Right ventricle myocardium inferior (tissue), 1 donor: Measurements from ENCODE around the gene ACTR10. TPM values are rescaled to one million over a fixed set of nuclear protein-coding genes. Genes with fewer than 3 reads are reported as not detected.
"Not testable (repeated sequence)": the region's sequence is repeated elsewhere in the genome, so short reads cannot be mapped to it uniquely, and the experiment has no call there.

Source experiments
- ATAC-seq: fragments of 200-7000 bp; cut with Tn5 transposase; one replicate; pipeline ENCODE4 v1.9.1; 2020; ENCODE audit warnings: mild to moderate bottlenecking, moderate library complexity
- DNase-seq: peaks from one replicate; pipeline ENCODE4 v3.0.0; 2021; ENCODE audit errors: missing footprints
- intact Hi-C: fragments of 100-400 bp; cut with DNase I; formaldehyde crosslinking; loops from one replicate; pipeline ENCODE4 v1.11.0; 2022
- total RNA-seq: library from RNA; stranded (reverse); fragmentation: NEBNext Ultra II Directional; extraction: Animal tissue kit (Norgen Biotek cat#: 25700); gene quantifications from one replicate; pipeline ENCODE4 v1.2.1, GENCODE V29; 2021
- donor health status: DM: no; HTN: yes; CAD: no; lungs with severe emphysema.

The ACTR10 gene
- total RNA-seq, 1 donor from 2014 or later, result 75.5 TPM

DNA sequence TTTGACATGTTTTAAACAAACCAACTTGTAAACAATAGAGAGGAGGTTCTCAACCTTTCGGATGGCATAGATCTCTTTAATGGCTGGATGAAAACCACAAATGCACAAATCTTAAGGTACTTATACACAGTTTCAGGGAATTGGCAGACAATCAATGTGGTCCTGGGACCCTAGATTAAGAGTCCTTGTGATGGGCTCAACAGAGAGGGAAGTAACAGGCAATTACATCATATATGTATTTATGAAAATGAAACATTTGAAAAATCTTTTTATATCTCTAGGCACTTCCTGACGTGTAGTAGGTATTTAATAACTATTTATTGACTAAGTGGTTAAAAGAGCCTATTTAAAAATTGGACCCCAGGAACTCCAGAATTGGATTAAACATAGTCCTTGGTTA is 897 bp downstream of the ACTR10 start:
- no peak for ATAC-seq
- intact Hi-C loops, result loop anchor here (2.0 kb wide), 1 partner anchor 98 kb away; the partner anchor contains the start of gene ARID4A

DNA sequence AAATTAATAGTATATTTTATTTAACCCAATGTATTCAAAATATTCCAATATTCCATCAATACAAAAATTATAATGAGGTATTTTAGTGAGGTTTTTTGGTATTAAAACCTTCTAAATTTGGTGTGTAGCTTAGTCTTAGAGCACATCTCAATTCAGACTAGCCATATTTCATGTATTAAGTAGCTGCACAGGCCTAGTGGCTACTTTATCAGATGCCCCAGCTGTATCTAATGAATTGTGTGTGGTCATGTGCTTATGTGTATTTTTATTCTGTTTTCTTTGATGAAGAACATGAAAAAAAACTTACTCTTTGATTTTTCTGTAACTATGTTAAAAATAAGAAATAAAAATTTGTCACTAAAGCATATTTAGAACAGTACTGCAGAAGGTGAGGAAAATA is 13.2 kb downstream of the ACTR10 start:
- DNase-seq (no peak), ATAC-seq (no peak)
- intact Hi-C loops, result no loop called here

More for the DNA sequence above, 897 bp downstream of the ACTR10 start:
- DNase-seq, result no peak

GRCh38 chr14:58215191-58215914 is 15.4 kb downstream of the ACTR10 start:
- intact Hi-C loops, result no loop called here
- ATAC-seq (no peak), DNase-seq (no peak)

DNA sequence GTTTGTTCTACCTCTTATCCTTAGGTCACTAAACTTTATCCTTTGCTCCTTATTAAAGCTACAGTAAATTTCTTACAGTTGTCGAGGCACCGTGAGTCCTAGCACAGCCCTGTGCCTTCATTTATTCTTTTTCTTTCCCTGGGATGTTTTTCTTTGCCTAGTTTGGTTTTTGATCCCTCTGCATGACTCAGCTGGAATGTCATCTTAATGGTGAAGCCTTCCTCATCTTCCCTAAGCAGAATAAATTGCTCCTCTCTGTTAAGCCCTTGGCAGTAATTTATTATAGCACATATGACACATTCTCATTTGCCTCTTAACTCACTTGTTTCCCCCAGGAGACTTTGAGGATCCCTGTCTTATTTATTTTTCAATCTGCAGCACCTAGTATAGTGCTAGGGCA is 16.6 kb downstream of the ACTR10 start:
- DNase-seq (no peak), ATAC-seq (no peak)
- intact Hi-C loops, result no loop called here

GRCh38 chr14:58227096-58227819 is 27.3 kb downstream of the ACTR10 start:
- DNase-seq (no peak), ATAC-seq (no peak)

GRCh38 chr14:58238252-58239243 is 38.6 kb downstream of the ACTR10 start:
- ATAC-seq (peak; percentile 61), DNase-seq (no peak)
- intact Hi-C loops, result no loop called here

More at GRCh38 chr14:58227096-58227819, 27.3 kb downstream of the ACTR10 start:
- intact Hi-C loops, result no loop called here

DNA sequence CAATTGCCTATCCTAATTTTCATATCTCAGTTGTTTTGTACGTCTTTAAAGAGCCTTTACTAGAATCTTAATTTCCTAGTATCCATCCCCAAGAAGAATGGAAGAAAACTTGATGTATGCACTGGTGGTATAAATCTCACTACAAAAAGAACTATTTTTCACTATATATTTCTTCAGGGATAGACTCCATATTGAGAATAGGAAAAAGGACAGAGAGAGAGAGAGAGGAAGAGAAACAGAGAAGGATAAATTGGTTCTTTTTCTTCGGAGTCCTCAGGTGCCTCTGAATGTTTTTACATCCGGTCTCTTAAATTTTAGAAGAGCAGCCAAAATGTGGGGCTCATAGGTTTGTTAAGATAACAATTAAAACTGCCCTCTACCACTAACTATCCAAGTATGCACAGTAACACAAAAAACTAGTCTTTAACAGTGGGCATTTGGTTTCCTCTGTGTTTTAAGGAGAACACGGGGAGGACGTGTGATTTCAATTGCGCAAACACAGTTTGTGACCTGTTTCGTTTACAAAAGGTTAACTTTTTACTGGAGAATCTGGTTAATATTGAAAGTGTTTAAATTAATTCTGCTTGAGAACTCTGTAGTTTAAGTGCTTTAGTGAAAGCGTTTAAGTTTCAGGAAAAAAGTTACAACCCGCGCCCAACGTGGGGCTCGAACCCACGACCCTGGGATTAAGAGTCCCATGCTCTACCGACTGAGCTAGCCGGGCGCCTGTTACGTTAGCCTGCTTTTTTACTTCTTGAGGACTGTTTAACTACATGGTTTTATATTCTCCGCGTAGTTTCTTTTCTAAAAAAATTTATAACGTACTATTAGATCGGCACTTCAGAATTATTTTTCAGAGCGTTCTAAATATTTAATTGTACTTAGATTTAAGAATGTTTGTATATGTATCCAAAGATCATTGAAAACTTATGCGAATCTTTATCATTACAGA is 39.6 kb downstream of the ACTR10 start:
- intact Hi-C loops, result loop anchor here (5.0 to 10.0 kb wide), 2 partner anchors 115 to 188 kb away; partner anchors contain the start of genes KIAA0586 and TIMM9
- ATAC-seq (peak; percentile 47), DNase-seq (peak; percentile 81)

DNA sequence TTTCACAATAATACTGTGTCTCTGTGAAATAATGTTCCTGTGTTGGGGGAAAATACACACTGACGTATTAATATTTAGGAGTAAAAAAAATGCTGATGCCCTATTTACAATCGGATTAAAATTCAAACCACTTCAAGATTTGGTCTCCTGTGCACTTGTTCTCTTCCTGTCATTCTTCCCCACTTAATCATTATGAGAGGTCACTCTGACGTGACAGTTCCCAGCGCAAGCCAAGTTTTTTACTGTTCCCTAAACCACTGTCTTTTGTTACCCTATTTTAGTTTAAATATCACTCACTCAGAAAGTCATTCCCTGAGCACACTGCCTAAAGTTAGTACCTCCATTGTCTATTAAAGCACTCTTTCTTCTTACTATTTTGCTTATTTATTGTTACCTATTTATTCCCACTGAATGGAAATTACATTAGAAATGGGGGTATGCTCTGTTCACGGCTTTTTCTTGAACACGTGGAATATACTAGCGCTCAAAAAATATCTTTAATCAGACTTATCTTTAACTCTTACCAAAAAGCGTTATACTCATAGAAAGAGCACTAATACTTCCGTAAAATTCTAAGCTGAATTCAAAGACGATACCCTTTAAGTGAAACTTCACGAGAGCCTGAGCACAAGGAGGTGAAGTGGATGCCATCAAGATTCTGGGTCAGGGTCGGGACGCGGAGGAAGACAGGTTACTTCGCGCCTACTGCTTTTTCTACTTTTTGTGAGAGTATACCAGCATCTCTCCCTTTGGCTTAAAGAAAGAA is 44.0 kb downstream of the ACTR10 start:
- ATAC-seq, result peak; percentile 29
- DNase-seq, result no peak
- intact Hi-C loops, result loop anchor here (2.0 to 10.0 kb wide), 3 partner anchors 55 to 183 kb away; partner anchors contain the start of genes ARID4A, KIAA0586 and TIMM9

DNA sequence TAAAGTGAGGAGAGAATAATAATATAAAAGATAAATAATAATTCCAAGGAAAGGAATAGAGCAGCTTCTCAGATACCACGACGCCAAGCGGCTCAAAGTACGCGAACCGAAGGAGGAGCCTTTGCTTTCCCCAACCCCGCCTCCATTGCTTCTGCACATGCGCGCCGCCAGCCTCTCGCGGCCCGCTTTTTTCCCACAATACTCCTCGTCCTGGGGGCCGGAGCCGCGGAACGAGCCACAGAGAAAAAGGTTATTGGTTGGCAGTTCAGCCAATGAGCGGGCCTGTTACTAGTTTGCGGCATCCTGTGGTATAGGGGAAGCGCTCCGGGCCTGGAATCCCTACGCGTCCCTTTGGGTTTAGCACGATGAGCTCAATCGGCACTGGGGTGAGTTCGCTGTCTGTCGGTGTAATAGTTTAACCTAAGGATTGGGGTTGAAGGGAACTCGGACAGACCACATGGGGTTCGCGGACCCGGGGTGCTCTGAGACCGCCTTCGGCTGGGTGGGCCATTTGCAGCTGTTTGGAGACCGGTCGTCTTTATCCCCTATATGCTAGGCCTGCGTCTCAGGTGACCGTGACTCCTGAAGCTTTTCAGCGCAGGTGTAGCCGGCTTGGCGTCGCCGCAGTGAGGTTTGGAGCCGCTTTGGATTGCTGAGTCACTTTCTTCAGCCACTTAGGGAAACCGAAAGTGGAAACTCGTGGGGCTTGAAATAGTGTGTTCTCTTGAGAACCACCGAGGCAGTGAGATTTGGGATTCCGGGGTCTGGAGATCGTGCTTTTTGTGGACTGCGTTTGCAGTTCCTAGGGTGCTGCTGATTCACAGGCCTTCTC is 44.8 kb downstream of the ACTR10 start, which contains the start of gene PSMA3:
TSS of gene PSMA3 (plus strand) at position 288 of the 832 bp plus-strand sequence. CDS start at position 366, 78 bp downstream.
- ATAC-seq (peak; percentile 95), DNase-seq (peak; percentile 99)
- intact Hi-C loops, result loop anchor here (2.0 to 10.0 kb wide), 3 partner anchors 54 to 183 kb away; partner anchors contain the start of genes ARID4A, KIAA0586 and TIMM9

DNA sequence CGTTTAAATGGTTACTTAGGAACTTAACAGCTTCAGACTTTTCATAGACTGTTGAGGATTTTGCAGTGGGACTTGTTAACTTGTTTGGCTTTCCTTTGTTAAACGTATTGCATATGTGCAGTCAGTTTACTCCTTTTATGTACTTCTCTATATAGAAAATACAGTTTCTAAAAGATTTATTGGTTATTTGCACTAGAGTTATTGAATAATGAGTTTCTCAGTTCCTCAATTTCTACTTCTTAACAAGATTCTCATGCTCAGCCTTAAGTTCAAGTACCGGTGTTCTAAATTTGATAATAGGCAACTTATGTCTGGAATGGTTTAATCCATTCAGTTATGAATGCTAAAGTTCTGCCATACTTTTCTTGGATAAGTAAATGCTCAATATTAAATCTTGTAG is 45.6 kb downstream of the ACTR10 start:
- intact Hi-C loops, result loop anchor here (2.0 to 10.0 kb wide), 2 partner anchors 53 to 109 kb away; partner anchors contain the start of gene ARID4A
- ATAC-seq, result no peak

DNA sequence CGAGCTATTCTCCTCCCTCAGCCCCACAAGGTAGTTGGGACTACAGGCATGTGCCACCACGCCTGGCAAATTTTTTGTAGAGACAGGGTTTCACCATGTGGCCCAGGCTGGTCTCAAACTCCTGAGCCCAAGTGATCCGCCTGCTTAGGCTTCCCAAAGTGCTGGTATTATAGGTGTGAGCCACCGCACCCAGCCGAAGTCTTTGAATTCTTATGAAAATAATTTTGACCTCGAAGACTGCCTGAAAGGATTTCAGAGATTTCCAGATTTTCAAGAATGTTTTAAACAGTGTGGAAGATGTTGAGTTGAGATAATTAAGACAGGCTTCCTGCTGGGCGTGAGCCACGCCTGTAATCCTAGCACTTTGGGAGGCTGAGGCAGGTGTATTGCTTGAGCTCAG is 49.7 kb downstream of the ACTR10 start:
- intact Hi-C loops, result loop anchor here (10.0 kb wide), 1 partner anchor 105 kb away; no protein-coding TSS in a partner anchor
- no peak for DNase-seq
- ATAC-seq, result no peak

More for the DNA sequence above, 45.6 kb downstream of the ACTR10 start:
- no peak for DNase-seq

GRCh38 chr14:58258156-58258555 is 58.2 kb downstream of the ACTR10 start:
- intact Hi-C loops, result no loop called here
- DNase-seq, result no peak
- ATAC-seq, result no peak

DNA sequence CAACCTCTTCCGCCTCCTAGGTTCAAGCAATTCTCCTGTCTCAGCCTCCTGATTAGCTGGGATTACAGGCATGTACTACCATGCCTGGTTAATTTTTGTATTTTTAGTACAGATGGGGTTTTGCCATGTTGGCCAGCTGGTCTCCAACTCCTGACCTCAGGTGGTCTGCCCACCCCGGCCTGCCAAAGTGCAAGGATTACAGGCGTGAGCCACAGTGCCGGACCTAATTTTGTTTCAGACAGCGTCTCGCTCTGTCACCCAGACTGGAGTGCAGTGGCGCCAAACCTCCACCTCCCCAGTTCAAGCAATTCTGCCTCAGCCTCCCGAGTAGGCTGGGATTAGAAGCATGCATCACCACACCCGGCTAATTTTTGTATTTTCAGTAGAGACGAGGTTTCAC is 62.1 kb downstream of the ACTR10 start:
- ATAC-seq, DNase-seq, intact Hi-C loops: not testable (repeated sequence)

DNA sequence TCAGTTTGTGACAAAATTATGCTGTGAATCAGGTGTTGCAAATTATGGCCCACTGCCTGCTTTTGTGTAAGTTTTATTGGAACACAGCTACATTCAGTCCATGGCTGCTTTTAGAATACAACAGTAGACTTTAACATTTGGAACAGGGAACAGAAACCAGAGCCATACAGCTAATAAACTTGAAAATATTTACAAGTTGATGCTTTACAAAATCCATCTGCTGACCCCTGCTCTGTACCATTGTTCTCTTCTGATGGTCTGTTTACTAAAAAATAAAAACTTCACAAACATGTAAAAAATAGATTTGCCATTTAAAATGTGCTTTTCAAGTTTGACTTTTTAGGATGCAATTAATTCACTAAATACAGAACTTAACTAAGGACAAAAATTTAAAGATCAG is 65.5 kb downstream of the ACTR10 start:
- no peak for ATAC-seq
- no peak for DNase-seq
- intact Hi-C loops, result no loop called here

- ATAC-seq (no peak), DNase-seq (no peak)
- intact Hi-C loops, result no loop called here
Measured at GRCh38 chr14:58270628-58271027, 70.7 kb downstream of the ACTR10 start.
